Type B pancreatic cell (in vitro differentiated cells): ENCODE measurements around the gene OARD1. TPM values are rescaled to one million over a fixed set of nuclear protein-coding genes. Genes with fewer than 3 reads are reported as not detected.

Experiments
- DNase-seq: peaks from one replicate; pipeline ENCODE4 v3.0.0; 2021; ENCODE audit warnings: mixed read lengths; ENCODE audit not compliant: unreplicated experiment; ENCODE audit errors: extremely low spot score
- H3K27ac Mint-ChIP-seq: 2 replicates; pipeline ENCODE4 v1.8.0; 2021; ENCODE audit warnings: mild to moderate bottlenecking, mixed read lengths
- H3K27me3 Mint-ChIP-seq: 2 replicates; pipeline ENCODE4 v1.8.0; 2021; ENCODE audit warnings: mixed read lengths
- H3K36me3 Mint-ChIP-seq: 2 replicates; pipeline ENCODE4 v1.8.0; 2021; ENCODE audit warnings: mixed read lengths
- H3K4me1 Mint-ChIP-seq: one replicate; pipeline ENCODE4 v1.8.0; 2021; ENCODE audit warnings: mixed read lengths; ENCODE audit not compliant: unreplicated experiment
- H3K4me3 Mint-ChIP-seq: 2 replicates; pipeline ENCODE4 v1.8.0; 2021; ENCODE audit warnings: mild to moderate bottlenecking, mixed read lengths
- H3K9me3 Mint-ChIP-seq: 2 replicates; pipeline ENCODE4 v1.8.0; 2021; ENCODE audit warnings: mixed read lengths
- CTCF ChIP-seq: fragments of 200-600 bp; sonication (generic); conservative IDR thresholded peaks from 2 replicates; pipeline ENCODE4 v1.5.0; 2021; ENCODE audit warnings: antibody characterized with exemption, mild to moderate bottlenecking
- total RNA-seq: library from RNA; stranded (reverse); gene quantifications from 2 replicates; pipeline ENCODE4 v1.2.1, GENCODE V29; 2021; ENCODE audit warnings: low replicate concordance

Gene OARD1
- total RNA-seq, 1 donor from 2014 or later: 33.7 TPM

- H3K27me3 Mint-ChIP-seq: no peaks in the 10 kb centered on the region
- DNase-seq: no peak
- peaks cover 7% of the 10 kb centered on the region for H3K36me3 Mint-ChIP-seq
- H3K4me1 Mint-ChIP-seq: peaks cover 19% of the 10 kb centered on the region
- H3K9me3 Mint-ChIP-seq: no peaks in the 10 kb centered on the region
- H3K4me3 Mint-ChIP-seq: peak overlapping the region; percentile 91
- peak overlapping the region; percentile 98 for H3K27ac Mint-ChIP-seq
- TF ChIP-seq CTCF: no peak
These were observed 2.7 kb upstream of the OARD1 start for GRCh38 chr6:41074692-41075436.

GRCh38 chr6:41073968-41074691 lies 2.0 kb upstream of the OARD1 start:
- peaks cover 7% of the 10 kb centered on the region for H3K36me3 Mint-ChIP-seq
- no peak for TF ChIP-seq CTCF
- no peaks in the 10 kb centered on the region for H3K27me3 Mint-ChIP-seq
- peaks cover 19% of the 10 kb centered on the region for H3K4me1 Mint-ChIP-seq
- H3K27ac Mint-ChIP-seq: peak overlapping the region; percentile 98
- DNase-seq: no peak
- no peaks in the 10 kb centered on the region for H3K9me3 Mint-ChIP-seq
- H3K4me3 Mint-ChIP-seq: peak overlapping the region; percentile 91

GRCh38 chr6:41073203-41073967 lies 1.2 kb upstream of the OARD1 start:
- Mint-ChIP-seq H3K36me3 (peaks cover 3% of the 10 kb centered on the region), H3K27ac (peak overlapping the region; percentile 99), H3K27me3 (no peaks in the 10 kb centered on the region), H3K4me1 (peaks cover 19% of the 10 kb centered on the region), H3K9me3 (no peaks in the 10 kb centered on the region), H3K4me3 (peak overlapping the region; percentile 91)
- TF ChIP-seq CTCF: peak; percentile 71
- peak; percentile 93 for DNase-seq

- DNase-seq: peak; percentile 100
- no peak for TF ChIP-seq CTCF
These were observed 663 bp upstream of the OARD1 start, which contains the start of gene NFYA for GRCh38 chr6:41072836-41073202. Gene NFYA, plus strand, starts transcription at chr6:41072974. Its CDS starts 6,116 bp downstream, at chr6:41079090.

GRCh38 chr6:41071501-41071922 lies 644 bp downstream of the OARD1 start:
- peaks cover 25% of the 10 kb centered on the region for H3K4me1 Mint-ChIP-seq
- H3K27ac Mint-ChIP-seq: peak overlapping the region; percentile 99
- H3K36me3 Mint-ChIP-seq: no peaks in the 10 kb centered on the region
- DNase-seq: no peak
- peak; percentile 26 for TF ChIP-seq CTCF
- peak overlapping the region; percentile 96 for H3K4me3 Mint-ChIP-seq
- H3K27me3 Mint-ChIP-seq: no peaks in the 10 kb centered on the region
- H3K9me3 Mint-ChIP-seq: no peaks in the 10 kb centered on the region

More at GRCh38 chr6:41072836-41073202, 663 bp upstream of the OARD1 start, which contains the start of gene NFYA:
- peak within 1 kb of the TSS; percentile 99 for H3K27ac Mint-ChIP-seq
- no peaks in the 10 kb centered on the region for H3K27me3 Mint-ChIP-seq
- peaks cover 19% of the 10 kb centered on the region for H3K4me1 Mint-ChIP-seq
- no peaks in the 10 kb centered on the region for H3K9me3 Mint-ChIP-seq
- H3K4me3 Mint-ChIP-seq: peak within 1 kb of the TSS; percentile 96
- H3K36me3 Mint-ChIP-seq: no peaks in the 10 kb centered on the region
